H4 (cell line): ENCODE measurements around the gene MAP1B. TPM values are rescaled to one million over a fixed set of nuclear protein-coding genes. Genes with fewer than 3 reads are reported as not detected.

Source experiments
- DNase-seq: peaks from one replicate; pipeline ENCODE4 v3.0.0-alpha.2; 2015; ENCODE audit warnings: low spot score
- total RNA-seq: library from RNA; depleted of rRNA; stranded (reverse); fragments of >200 nt; shearing (Covaris generic); gene quantifications from 2 replicates; pipeline ENCODE4 v1.2.3, GENCODE V29; 2014

MAP1B gene
- total RNA-seq, 1 experiment from 2014 or later = 50.3 TPM

- no peak for DNase-seq
These were observed 115.2 kb downstream of the MAP1B start for GRCh38 chr5:72222521-72222920.

- no peak for DNase-seq
These were observed 116.1 kb downstream of the MAP1B start for GRCh38 chr5:72223371-72223770.

- no peak for DNase-seq
These were observed 117.7 kb downstream of the MAP1B start for GRCh38 chr5:72224946-72225463.

GRCh38 chr5:72225741-72226140, 118.5 kb downstream of the MAP1B start:
- DNase-seq = no peak

- DNase-seq = no peak
These were observed 119.7 kb downstream of the MAP1B start for GRCh38 chr5:72226950-72227349.

GRCh38 chr5:72228960-72229359, 121.7 kb downstream of the MAP1B start:
- DNase-seq = no peak

GRCh38 chr5:72231991-72232703, 124.9 kb downstream of the MAP1B start:
- DNase-seq = peak; percentile 21

- no peak for DNase-seq
These were observed 125.6 kb downstream of the MAP1B start for GRCh38 chr5:72232838-72233237.

- DNase-seq = no peak
These were observed 126.6 kb downstream of the MAP1B start for GRCh38 chr5:72233835-72234234.

GRCh38 chr5:72234265-72234700, 127.0 kb downstream of the MAP1B start:
- peak; percentile 36 for DNase-seq

GRCh38 chr5:72234868-72235267, 127.6 kb downstream of the MAP1B start:
- no peak for DNase-seq

GRCh38 chr5:72235725-72236124, 128.4 kb downstream of the MAP1B start:
- DNase-seq = no peak

GRCh38 chr5:72237415-72237814, 130.1 kb downstream of the MAP1B start:
- DNase-seq = no peak

- no peak for DNase-seq
These were observed 130.6 kb downstream of the MAP1B start for GRCh38 chr5:72237879-72238278.

GRCh38 chr5:72238712-72239445, 131.6 kb downstream of the MAP1B start:
- no peak for DNase-seq

GRCh38 chr5:72241346-72242003, 134.2 kb downstream of the MAP1B start:
- no peak for DNase-seq

GRCh38 chr5:72242796-72243475, 135.7 kb downstream of the MAP1B start:
- DNase-seq = peak; percentile 54

GRCh38 chr5:72243706-72244105, 136.4 kb downstream of the MAP1B start:
- DNase-seq = no peak

GRCh38 chr5:72244862-72245371, 137.6 kb downstream of the MAP1B start:
- DNase-seq = peak; percentile 64

- DNase-seq = no peak
These were observed 138.3 kb downstream of the MAP1B start for GRCh38 chr5:72245546-72245945.

- peak; percentile 24 for DNase-seq
These were observed 138.8 kb downstream of the MAP1B start for GRCh38 chr5:72245951-72246532.
